ENCODE results near the gene COQ10B. TPM values are rescaled to one million over a fixed set of nuclear protein-coding genes. Genes with fewer than 3 reads are reported as not detected.
A peak's percentile ranks its signal among the peaks of the same experiment; 100 is the strongest.
"Not testable (repeated sequence)": the region's sequence is repeated elsewhere in the genome, so short reads cannot be mapped to it uniquely, and the experiment has no call there.

The COQ10B gene
- total and polyA plus RNA-seq, 2 of the 4 experiments (the other 2 are of a cell fraction) = 9.5 to 28.7 TPM

DNA sequence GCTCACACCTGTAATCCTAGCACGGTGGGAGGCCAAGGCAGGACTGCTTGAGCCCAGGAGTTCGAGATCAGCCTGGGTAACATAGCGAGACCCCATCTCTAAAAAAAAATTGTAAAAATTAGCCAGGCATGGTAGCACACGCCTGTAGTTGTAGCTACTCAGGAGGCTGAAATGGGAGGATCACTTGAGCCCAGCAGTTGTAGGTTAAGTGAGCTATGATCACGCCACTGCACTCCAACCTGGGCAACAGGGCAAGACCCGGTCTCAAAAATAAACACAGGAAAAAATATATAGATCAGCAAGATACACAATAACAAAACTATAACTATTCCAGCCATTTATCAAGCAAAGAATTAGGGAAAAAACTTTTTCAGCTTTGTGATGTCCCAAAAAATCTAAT, 21.5 kb upstream of the COQ10B start:
- Histone ChIP-seq H3K14ac (replicated peaks; ENCODE audit: low read depth, low read length) (no peak overlapping the region), H2BK15ac (ENCODE audit: low read depth, low read length) (no peak overlapping the region), H3K9me1 (ENCODE audit: insufficient read depth, low read length) (peaks cover 9% of the 10 kb centered on the region), H2BK120ac (ENCODE audit: low read depth, low read length) (no peak overlapping the region), H3K18ac (ENCODE audit: low read depth, low read length) (no peak overlapping the region), H2BK5ac (ENCODE audit: low read depth, low read length, poor library complexity, severe bottlenecking) (no peak overlapping the region), H2BK20ac (ENCODE audit: low read depth, low read length) (no peak overlapping the region), H3K9me3 (ENCODE audit: control insufficient read depth, insufficient read depth, low read length) (no peaks in the 10 kb centered on the region), H3K4me2 (ENCODE audit: low read depth, low read length) (peak overlapping the region; percentile 21; the same call in 1 of the 2 replicates), H2AFZ (replicated peaks; ENCODE audit: low read length, poor library complexity) (no peak overlapping the region), H3K23ac (ENCODE audit: low read depth, low read length) (peak overlapping the region; percentile 11; the same call in 1 of the 2 replicates), H3K4me3 (ENCODE audit: insufficient read depth, low read depth, low read length) (no peak overlapping the region), H3K9ac (ENCODE audit: low read depth, low read length) (no peak overlapping the region), H4K8ac (ENCODE audit: low read depth in 2 of 2, low read length in 2 of 2) (no peak overlapping the region), H2AK5ac (ENCODE audit: low read depth, low read length) (no peak overlapping the region), H4K5ac (ENCODE audit: low read depth, low read length) (no peak overlapping the region), H3K4me1 (ENCODE audit: control insufficient read depth, insufficient read depth, low read length) (peaks cover 7% of the 10 kb centered on the region), H3K27me3 (ENCODE audit: control insufficient read depth, insufficient read depth, low read length) (no peaks in the 10 kb centered on the region), H3K79me1 (ENCODE audit: low read depth in 1 of 2, low read length in 2 of 2) (peaks cover 6 to 14% of the 10 kb centered on the region in 2 experiments), H3K56ac (ENCODE audit: extremely low read depth, insufficient read depth, low read length) (no peak overlapping the region), H4K91ac (ENCODE audit: insufficient read depth, low read depth, low read length) (no peak overlapping the region), H3K36me3 (ENCODE audit: control insufficient read depth, insufficient read depth, low read length) (peaks cover 8% of the 10 kb centered on the region; the same call in 1 of the 2 replicates), H3K27ac (ENCODE audit: insufficient read depth, low read length) (no peak overlapping the region), H2AK9ac (replicated peaks; ENCODE audit: low read depth, low read length, poor library complexity) (no peak overlapping the region), H4K20me1 (ENCODE audit: insufficient read depth, low read length) (peaks cover 69% of the 10 kb centered on the region), H3K4ac (ENCODE audit: low read depth, low read length) (no peak overlapping the region)
- in situ Hi-C loops (cut with MboI; ENCODE audit: low sequenced_read_pairs) = no loop called here
- no peak for TF ChIP-seq SMC3 (IDR thresholded peaks at IDR 0.05; ENCODE audit: low read depth, low read length)
- no peak for TF ChIP-seq RCOR1 (IDR thresholded peaks at IDR 0.05; ENCODE audit: insufficient replicate concordance, low read length)
- no peak for TF ChIP-seq BHLHE40 (IDR thresholded peaks at IDR 0.05; ENCODE audit: low read depth, low read length)
- TF ChIP-seq MXI1 (IDR thresholded peaks at IDR 0.05; ENCODE audit: borderline replicate concordance, low read depth, low read length) = no peak
- TF ChIP-seq MAZ (IDR thresholded peaks at IDR 0.05; ENCODE audit: borderline replicate concordance, low read depth, low read length) = no peak
- TF ChIP-seq NFE2L2 (IDR thresholded peaks at IDR 0.05; ENCODE audit: low read depth, low read length) = no peak
- TF ChIP-seq CEBPB (IDR thresholded peaks at IDR 0.05; ENCODE audit: low read depth, low read length) = no peak
- TF ChIP-seq CHD1 (IDR thresholded peaks at IDR 0.05; ENCODE audit: low read depth, low read length) = no peak
- ATAC-seq (ENCODE audit: low read depth) (no peak), DNase-seq (no peak)
- intact Hi-C loops (cut with micrococcal nuclease) = loop anchor here (10.0 kb wide), 1 partner anchor 273 kb away; the partner anchor contains the start of gene MARS2
- POLR2A ChIA-PET (ENCODE audit: unreplicated experiment) = no interaction called here
- 100% methylated on average over 1 of the region's 6 CpGs; no CpG with 5 or more reads in 1 of the 2 experiments for WGBS, 2 experiments (ENCODE audit: extremely low coverage in 2 of 2, insufficient read length in 1 of 2)
- dilution Hi-C loops (cut with HindIII; ENCODE audit: low sequenced_read_pairs, unreplicated experiment) = no loop called here
- CTCF ChIA-PET = no interaction called here
- no TSS peak for BruUV-seq (replicated peaks)

DNA sequence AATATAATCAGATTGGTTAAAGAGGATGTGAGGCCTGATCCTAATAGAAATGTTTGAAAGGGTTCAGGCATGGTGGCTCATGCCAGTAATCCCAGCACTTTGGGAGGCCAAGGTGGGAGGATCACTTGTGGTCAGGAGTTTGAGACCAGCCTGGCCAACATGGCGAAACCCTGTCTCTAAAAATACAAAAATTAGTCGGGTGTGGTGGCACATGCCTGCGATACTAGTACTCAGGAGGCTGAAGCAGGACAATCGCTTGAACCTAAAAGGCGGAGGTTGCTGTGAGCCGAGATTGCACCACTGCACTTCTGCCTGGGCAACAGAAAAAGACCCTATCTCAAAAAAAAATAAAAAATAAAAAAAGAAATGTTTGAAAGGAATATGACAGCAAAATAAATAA, 20.8 kb upstream of the COQ10B start:
- H4K20me1 ChIP-seq (ENCODE audit: insufficient read depth, low read length) = peaks cover 62% of the 10 kb centered on the region
- H3K56ac ChIP-seq (ENCODE audit: extremely low read depth, insufficient read depth, low read length); H3K9me1 ChIP-seq (ENCODE audit: insufficient read depth, low read length); H2BK5ac ChIP-seq (ENCODE audit: low read depth, low read length, poor library complexity, severe bottlenecking); in situ Hi-C loops (cut with MboI; ENCODE audit: low sequenced_read_pairs); H3K23ac ChIP-seq (ENCODE audit: low read depth, low read length); CTCF ChIA-PET; H3K9me3 ChIP-seq (ENCODE audit: control insufficient read depth, insufficient read depth, low read length); ATAC-seq (ENCODE audit: low read depth); H2AK9ac ChIP-seq (replicated peaks; ENCODE audit: low read depth, low read length, poor library complexity); H2BK120ac ChIP-seq (ENCODE audit: low read depth, low read length); H3K27ac ChIP-seq (ENCODE audit: insufficient read depth, low read length); H4K8ac ChIP-seq (ENCODE audit: low read depth in 2 of 2, low read length in 2 of 2); H4K91ac ChIP-seq (ENCODE audit: insufficient read depth, low read depth, low read length); H3K9ac ChIP-seq (ENCODE audit: low read depth, low read length); H2BK15ac ChIP-seq (ENCODE audit: low read depth, low read length); H3K4me3 ChIP-seq (ENCODE audit: insufficient read depth, low read depth, low read length); H3K27me3 ChIP-seq (ENCODE audit: control insufficient read depth, insufficient read depth, low read length); H3K18ac ChIP-seq (ENCODE audit: low read depth, low read length); H2BK20ac ChIP-seq (ENCODE audit: low read depth, low read length); BruUV-seq (replicated peaks); H2AK5ac ChIP-seq (ENCODE audit: low read depth, low read length); H3K14ac ChIP-seq (replicated peaks; ENCODE audit: low read depth, low read length); H3K36me3 ChIP-seq (ENCODE audit: control insufficient read depth, insufficient read depth, low read length); dilution Hi-C loops (cut with HindIII; ENCODE audit: low sequenced_read_pairs, unreplicated experiment); H4K5ac ChIP-seq (ENCODE audit: low read depth, low read length); H2AFZ ChIP-seq (replicated peaks; ENCODE audit: low read length, poor library complexity); H3K4ac ChIP-seq (ENCODE audit: low read depth, low read length); DNase-seq; H3K4me1 ChIP-seq (ENCODE audit: control insufficient read depth, insufficient read depth, low read length): not testable (repeated sequence)
- POLR2A ChIA-PET (ENCODE audit: unreplicated experiment) = interaction anchor here (0.7 kb wide), 1 partner anchor 20 kb away, joined by 6 read pairs; the partner anchor contains the start of gene COQ10B
- 77% methylated on average over 3 of the region's 6 CpGs; no CpG with 5 or more reads in 1 of the 2 experiments for WGBS, 2 experiments (ENCODE audit: extremely low coverage in 2 of 2, insufficient read length in 1 of 2)
- intact Hi-C loops (cut with micrococcal nuclease) = loop anchor here (10.0 kb wide), 1 partner anchor 272 kb away; the partner anchor contains the start of gene MARS2
- peaks cover 6 to 14% of the 10 kb centered on the region in 2 experiments for H3K79me1 ChIP-seq (ENCODE audit: low read depth in 1 of 2, low read length in 2 of 2)
- peak overlapping the region; percentile 62; the same call in 1 of the 2 replicates for H3K4me2 ChIP-seq (ENCODE audit: low read depth, low read length)

All from IMR-90 (cell line).